SKM-1 treated with dmso at 0.1 percent for 144 hours (cell line): ENCODE data around the gene PA2G4.
A peak's percentile ranks its signal among the peaks of the same experiment; 100 is the strongest.

Source experiments
- DNase-seq: peaks from one replicate; lab custom pipeline; 2025; ENCODE audit not compliant: unreplicated experiment; lab: John Stamatoyannopoulos, UW

Gene PA2G4

DNA sequence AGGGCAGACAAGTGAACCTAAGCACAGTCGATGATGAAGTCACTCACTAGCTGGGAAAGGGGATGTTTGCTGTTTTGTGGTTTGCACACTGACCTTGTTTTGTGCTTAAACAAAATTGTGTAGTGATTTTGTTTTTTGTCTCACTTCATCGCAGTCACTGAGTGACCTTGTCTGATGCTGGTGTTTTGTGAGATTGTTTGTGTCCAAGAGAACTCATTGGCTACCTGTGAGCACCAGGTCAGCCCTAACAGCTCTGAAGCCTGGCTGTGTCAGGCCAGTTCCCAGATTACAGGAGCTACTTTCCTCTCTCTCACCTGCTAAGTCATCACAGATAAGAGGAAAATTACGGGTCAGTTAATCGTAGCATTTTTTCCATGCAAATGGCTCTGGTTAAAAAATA lies 19.8 kb downstream of the PA2G4 start:
- no peak for DNase-seq

DNA sequence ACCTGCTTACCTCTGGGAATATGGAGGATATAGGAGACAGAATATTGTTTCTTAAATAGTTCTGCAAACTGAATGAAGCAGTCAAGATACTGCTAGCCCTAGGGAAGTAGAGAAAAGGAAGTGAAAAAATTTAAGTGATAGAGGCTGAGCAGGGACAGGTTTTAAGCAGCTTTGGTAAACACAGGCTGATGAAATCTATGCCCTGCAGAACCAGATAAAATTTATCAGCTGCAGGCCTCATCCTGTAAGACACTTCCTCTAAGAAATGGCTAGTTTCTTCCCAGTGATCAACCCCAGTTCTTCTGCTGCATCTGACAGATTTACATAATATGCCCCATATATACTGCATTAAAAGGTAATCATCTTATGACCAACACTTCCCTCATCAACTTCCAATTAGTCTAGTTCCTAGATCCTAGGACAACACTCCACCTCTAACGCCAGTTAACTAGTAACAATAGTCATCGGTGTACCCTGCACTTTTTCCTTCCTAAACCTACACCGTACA lies 22.4 kb downstream of the PA2G4 start:
- DNase-seq = peak; percentile 64

DNA sequence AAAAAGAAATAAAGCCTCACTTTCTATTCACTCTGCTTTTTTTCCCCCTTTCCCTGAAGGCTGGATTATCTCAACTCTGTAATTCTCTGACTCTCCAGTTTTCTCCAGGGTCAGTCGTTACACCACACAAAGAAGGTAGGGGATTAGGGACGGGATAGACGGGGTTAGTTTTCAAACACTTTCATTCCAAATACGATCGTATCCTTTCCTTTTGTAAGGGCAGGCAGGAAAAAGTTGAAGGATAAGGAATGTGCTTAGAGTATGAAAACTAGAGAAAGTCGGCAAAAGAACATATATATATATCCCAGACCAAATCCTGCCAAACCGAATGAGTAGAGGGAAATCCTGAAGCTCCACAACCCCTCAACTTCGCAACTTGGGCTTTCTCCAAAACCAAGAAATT lies 23.1 kb downstream of the PA2G4 start:
- no peak for DNase-seq

DNA sequence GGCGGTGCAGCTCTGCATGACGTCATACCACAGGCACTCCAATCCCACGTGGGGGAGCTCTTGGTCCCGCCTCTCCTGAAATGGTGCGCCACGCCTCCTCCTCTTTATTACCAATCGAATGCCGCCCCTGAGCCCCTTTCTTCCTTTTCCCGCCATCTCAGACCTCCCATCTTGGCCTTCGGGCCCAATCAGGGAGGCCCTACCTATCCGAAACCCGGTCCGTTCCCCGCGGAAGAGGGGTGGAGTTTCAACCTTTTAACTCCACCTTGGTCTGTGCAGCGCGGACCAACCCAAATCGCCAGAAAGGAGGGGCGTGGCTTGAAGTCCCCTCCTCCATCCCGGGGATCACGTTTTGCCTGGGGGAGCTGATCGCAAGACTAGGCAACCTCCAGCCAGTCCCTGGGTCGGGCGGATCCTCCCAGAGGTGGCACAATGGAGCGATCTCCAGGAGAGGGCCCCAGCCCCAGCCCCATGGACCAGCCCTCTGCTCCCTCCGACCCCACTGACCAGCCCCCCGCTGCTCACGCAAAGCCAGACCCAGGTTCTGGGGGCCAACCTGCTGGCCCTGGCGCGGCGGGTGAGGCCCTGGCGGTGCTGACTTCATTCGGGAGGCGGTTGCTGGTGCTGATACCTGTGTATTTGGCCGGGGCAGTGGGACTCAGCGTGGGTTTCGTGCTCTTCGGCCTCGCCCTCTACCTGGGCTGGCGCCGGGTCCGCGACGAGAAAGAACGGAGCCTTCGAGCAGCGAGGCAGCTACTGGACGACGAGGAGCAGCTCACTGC lies 23.7 kb downstream of the PA2G4 start, which contains the start of gene ESYT1:
Gene ESYT1 (plus strand): TSS at position 380 of the 782 bp plus-strand sequence. CDS start 53 bp downstream, at position 433.
- DNase-seq = peak; percentile 92

DNA sequence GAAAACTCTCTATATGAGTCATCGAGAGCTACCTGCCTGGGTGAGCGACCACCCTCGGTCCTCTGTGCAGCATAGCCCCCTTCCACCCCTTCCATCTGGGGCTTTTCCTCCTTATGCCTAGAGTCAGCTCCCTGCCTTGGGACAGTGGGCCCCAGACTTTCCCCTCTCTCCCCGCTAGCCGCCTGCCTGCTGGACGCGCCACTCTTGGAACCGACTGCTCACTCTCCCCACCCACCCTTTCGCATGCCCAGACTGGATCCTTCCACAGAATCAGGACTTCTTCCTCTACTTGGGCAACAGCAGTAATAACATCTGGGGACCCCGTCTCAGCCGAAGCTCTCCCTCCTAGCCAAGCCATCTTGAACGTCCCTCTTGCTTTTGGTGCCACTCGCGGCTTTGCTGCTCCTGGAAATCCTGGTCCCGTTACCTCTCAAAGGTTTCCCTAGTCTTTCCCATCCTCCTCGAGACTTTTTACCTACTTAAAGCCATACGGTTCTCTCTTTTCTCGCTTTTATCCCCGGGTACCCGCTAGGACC lies 24.4 kb downstream of the PA2G4 start:
- no peak for DNase-seq

DNA sequence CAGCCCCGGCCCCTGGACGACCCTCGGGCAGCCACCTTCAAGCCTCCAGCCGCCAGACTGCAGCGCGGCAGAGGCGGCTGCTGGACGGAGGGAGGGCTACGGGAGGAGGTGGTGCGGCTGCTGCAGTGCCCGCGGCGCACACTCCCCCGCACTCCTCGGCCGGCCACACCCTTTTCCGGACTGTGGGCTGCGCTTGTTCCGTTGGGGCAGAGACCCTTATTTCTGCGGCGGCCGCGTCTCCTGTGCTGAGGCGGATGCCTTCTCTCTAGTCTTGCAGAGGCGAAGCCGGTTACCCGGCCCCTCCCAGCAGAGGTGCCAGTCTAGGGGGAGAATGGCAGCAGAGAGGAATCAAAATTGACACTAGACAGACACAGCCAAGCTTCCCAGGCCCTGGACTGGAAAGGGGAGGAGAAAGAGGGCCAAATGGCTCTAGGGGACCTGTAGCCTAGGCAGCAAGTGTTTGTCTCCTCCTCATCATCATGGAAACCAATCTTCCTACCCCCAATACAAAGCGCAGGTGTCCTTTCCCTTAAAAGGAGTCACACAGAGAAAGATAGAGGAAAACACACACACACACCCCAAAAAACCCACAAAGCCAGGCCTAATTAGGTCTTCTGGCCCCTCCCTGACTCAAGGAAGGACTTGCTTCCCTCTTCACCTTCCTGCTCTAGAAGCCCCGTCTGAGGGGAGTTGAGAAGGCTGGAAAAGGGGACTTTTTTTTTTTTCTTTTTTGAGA lies 25.0 kb downstream of the PA2G4 start:
- DNase-seq = peak; percentile 14

DNA sequence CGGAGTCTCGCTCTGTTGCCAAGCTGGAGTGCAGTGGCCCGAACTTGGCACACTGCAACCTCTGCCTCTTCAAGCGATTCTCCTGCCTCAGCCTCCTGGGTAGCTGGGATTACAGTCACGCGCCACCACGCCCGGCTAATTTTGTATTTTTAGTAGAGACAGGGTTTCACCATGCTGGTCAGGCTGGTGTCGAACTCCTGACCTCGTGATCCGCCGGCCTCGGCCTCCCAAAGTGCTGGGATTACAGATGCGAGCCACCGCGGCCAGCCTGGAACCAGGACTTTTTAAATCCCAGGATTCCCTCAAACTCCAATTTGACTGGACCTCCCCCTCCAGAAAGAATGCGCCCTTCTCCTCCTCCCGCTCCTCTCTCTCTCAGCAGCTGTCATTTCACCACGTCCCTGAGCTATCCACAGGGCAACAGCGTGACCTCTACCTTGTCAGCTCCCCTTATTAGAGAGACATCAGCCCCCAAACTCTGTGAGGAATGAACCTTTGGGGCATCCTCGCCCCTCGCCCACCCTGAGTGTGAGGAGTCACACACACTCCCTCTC lies 25.7 kb downstream of the PA2G4 start:
- no peak for DNase-seq

DNA sequence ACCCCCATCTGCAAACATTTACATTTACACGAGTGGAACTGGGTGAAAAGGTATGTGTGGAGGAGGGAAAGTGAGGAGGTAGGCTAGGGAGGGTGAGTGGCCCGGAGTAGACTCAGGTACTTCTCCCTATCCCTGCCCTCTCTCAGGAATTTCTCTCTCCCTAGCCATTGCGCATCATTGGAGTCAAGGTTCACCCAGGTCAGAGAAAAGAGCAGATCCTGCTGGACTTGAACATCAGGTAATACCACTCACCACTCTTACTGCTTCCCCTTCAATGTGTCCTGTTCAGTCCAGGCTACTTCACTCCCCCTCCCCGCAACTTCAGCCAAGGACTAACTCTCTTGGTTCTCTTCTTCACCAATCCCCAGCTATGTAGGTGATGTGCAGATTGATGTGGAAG lies 26.5 kb downstream of the PA2G4 start:
- no peak for DNase-seq

DNA sequence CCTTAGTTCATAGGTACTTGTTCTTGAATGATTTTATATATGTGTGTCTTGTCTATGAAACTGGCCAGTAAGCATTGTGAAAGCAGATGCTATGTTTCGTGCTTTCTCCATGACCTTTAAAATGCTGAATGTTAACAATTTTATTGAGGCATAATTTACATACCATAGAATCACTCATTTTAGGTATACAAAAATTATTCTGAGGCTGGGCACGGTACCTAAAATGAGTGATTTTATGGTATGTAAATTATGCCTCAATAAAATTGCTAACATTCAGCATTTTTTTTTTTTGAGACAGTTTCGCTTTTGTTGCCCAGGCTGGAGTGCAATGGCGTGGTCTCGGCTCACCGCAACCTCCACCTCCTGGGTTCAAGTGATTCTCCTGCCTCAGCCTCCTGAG lies 30.5 kb downstream of the PA2G4 start:
- no peak for DNase-seq

DNA sequence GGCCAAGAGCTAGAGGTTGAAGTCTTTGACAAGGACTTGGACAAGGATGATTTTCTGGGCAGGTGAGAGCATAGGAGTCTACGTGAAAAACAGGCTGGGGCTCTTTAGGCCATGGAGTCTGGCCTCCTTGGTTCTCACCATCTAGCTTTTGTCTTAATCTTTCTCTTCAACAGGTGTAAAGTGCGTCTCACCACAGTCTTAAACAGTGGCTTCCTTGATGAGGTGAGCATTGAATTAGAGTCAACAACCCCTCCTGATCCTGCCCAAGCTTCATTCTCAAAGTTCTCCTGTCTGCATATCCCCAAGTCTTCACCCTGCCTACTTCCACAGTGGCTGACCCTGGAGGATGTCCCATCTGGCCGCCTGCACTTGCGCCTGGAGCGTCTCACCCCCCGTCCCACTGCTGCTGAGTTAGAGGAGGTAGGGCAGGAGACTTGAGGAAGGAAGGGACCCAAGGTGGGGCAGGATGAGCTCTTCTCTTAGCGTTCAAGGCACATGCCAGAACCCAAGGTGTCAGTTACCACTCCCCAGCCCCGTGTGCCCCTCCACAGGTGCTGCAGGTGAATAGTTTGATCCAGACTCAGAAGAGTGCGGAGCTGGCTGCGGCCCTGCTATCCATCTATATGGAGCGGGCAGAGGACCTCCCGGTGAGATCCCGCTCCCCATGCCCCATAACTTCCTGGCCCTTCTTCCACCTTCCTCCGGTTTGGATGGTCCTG lies 33.7 kb downstream of the PA2G4 start:
- DNase-seq = no peak

DNA sequence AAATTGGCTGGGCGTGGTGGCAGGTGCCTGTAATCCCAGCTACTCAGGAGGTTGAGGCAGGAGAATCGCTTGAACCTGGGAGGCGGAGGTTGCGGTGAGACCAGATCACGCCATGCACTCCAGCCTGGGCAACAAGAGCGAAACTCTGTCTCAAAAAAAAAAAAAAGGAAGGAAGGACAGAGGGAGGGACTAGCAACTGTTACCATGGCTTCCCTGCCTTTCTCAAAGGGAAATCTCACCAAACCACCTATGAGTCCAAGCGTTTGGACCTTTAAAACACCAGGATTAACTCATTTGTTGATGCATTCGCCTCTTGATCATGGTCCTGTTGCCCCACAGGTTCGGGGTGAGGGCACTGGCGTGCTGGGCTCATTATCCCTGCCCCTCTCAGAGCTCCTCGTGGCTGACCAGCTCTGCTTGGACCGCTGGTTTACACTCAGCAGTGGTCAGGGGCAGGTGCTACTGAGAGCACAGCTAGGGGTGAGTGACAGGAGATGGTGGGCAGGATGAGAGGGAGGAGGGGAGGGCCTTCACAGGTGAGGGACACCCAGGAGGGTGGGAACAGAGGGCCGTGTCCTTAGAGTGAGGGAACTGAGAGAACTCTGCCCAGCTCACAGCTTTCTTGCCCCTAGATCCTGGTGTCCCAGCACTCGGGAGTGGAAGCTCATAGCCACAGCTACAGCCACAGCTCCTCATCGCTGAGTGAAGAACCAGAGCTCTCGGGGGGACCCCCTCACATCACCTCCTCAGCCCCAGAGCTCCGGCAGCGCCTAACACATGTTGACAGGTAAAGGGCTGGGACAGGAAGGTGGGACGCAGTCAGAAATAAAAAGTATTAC lies 37.8 kb downstream of the PA2G4 start:
- DNase-seq = no peak

DNA sequence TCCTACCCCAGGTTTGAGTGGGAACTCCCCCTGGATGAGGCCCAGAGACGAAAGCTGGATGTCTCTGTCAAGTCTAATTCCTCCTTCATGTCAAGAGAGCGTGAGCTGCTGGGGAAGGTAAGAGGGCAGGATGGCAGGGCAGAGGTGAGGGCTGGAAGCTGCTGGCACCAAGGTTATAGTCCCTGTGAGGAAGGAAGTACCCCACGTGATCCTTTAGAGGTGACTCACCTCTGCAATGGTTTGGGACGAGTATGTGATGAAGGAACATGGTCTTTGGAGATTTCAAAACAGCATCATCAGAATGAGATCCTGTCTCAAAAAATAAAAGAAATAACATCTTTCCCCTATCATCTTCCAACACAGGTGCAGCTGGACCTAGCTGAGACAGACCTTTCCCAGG lies 38.9 kb downstream of the PA2G4 start:
- no peak for DNase-seq

DNA sequence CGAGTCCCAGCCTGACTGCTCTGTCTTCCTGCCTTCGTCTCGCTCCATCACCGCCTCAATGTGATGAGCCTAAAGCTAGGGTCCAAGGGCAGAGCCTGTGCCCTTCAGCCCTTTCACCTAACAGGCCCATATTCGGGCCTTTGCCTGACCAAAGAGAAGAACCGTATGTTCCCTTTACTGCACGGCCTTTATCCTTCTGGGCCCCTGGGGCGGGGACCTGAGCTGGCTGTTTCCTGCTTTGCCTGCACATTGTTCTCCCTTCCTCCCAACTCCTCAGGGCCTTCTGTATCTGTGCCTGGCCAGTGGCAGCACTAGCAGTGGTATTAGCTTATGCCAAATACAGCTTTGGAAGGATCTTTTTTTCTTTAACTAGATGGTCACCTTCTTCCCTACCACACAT lies 39.5 kb downstream of the PA2G4 start:
- DNase-seq = no peak

DNA sequence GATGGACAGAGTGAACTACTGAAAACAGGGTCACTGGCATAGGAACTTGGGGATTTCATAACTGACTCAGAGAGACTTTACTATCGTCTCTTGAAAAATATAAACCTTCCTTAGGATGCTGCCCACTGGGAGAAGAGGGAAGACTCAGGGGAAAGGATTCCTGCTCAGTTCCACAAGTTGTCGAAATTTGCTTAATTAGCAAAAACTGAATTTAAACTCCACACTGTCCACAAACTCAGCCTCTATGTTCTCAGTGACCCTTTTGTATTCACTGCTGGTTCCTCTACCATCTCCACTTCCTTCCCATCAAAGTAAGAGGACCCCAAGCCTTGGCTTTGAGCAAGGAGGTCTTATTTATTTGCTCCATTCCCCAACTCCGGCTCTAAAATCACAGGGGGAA lies 40.9 kb downstream of the PA2G4 start:
- DNase-seq = no peak

DNA sequence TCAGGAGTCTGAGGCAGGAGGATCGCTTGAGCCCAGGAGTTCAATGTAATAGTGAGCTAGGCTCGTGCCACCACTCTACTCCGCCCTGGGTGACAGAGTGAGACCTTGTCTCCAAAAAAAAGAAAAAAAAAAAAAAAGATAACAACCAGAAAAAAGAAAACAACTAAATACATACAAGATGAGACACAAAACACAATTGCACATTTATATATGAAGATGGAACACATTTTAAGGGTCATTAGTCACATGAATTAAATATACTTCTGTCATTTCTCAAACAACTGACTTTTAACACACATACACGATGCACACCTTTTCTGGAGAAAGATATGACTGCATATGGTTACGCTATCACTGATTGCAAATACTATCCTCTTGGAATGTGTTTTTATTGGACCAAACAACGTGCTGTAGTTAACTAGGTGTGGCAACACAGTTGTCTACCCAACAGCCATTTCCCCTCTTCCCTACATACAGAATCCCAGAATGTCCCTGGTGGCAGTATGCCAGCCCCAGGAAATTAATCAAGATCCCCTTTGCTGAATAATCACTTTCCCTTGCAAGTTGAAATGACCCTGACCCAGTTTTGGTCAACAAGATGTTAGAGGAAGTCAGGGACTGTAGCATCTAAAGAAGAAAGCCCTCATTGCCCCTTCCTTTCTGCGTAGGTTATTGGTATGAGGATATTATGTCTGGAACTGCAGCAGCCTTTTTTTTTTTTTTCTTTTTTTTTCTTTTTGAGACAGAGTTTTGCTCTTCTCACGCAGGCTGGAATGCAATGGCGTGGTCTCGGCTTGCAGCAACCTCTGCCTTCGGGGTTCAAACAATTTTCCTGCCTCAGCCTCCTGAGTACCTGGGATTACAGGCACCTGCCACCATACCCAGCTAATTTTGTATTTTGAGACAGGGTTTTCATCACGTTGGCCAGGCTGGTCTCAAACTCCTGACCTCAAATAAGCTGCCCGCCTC lies 42.4 kb downstream of the PA2G4 start:
- no peak for DNase-seq

DNA sequence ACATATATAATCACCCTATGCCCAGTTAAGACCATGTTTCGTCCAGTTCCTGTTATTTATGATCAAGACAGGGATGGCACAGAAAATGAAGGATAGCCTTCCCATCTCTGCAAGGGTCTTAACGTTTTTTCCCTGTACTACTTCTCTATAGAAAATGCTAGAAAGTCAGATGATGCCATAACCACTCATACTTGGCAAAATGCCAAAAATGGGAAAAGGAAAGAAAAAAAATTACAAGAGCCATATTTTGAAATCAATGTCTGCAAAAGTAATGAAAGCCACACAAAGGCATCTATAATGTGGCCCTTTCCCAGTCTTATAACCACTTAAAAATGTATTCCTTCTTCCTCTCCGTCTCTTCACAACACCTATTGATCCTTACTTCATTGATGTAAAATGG lies 46.2 kb downstream of the PA2G4 start:
- no peak for DNase-seq

DNA sequence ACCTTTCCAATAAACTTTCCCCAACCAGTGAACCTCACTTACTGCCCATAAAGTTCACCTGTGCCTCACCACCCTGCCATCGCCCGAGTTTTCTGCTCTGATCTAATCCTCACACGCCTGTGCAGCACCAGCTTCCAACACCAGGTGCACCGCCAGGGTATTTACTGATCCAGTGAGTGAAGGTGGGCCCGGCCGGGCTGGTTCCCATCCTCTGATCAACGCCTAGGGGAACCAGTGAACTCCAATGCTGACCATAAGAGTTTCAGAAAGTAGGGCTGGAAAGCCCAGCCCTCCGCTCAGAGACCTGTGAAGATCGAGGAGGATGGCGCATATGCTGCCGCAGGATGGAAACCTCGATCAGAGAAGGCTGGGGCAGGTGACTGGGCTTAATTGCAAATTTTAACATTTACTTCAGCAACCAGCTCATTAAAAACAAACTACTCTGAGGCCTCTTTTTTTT lies 47.3 kb downstream of the PA2G4 start:
- no peak for DNase-seq

DNA sequence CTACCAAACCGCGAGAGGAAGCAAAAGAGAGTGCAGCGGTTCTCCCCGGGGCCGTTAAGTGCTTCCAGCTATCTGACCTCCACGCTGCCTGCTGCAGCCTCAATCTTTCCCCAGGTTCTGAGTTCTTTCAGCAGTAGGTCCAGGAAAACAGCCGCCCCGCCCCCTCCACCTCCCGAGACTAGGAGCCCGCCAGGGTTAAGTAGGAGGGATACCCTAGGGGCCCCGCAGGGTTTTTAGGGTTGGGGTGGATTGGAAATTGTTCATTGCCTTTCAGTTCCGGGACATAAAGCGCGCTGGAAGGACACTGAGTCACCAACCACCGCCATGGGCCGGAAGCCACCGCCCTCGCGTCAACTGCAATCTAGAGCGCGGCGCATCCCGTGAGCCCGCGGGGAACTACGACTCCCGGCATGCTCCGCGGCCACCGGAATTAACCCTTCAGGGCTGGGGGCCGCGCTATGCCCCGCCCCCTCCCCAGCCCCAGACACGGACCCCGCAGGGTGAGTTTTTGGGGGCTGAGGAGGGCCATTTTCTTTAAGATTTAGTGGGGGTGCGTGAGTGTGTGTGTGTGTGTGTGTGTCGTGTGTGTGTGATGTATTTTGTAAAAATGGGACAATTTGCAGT lies 47.9 kb downstream of the PA2G4 start, which contains the start of gene MYL6B:
Gene MYL6B (plus strand): TSS at position 456 of the 624 bp plus-strand sequence. CDS start 1,332 bp downstream, outside the sequence.
- DNase-seq = peak; percentile 55
